OCI-LY3 (cell line): ENCODE results near the gene TULP3.

Experiments used
- EZH2phosphoT487 ChIP-seq: fragments of 200-600 bp; shearing (Covaris generic); IDR thresholded peaks from 2 replicates; pipeline ENCODE4 v1.6.1; 2018; ENCODE audit warnings: antibody characterized with exemption, mixed run types, low read depth
- TF ChIP-seq, protein P1 (sequence below): fragments of 200-600, 300-600 bp; sonication (generic); IDR thresholded peaks from 2 replicates; pipeline ENCODE4 v1.5.1; 2014; ENCODE audit warnings: antibody characterized with exemption, low read length, low read depth

DNA sequence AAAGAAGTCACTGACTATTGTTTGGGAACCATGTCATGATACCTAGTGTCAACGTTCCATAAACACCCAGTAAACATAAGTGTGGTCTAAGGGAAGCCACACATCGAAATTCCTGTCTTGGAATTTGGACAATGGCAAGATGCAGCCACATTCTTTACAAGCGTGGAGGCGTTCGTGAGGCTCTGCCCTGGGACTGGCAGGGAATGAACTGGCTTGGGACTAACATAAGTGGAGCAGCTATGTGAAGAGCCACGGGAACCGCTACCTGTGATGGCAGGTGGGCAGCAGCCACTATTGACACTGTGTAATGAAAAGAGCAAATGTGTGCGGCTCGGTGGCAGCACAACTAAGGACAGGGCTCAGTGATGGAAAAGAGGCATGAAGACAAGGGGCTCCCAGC lies 45.9 kb upstream of the TULP3 start:
- TF ChIP-seq, protein P1, sequence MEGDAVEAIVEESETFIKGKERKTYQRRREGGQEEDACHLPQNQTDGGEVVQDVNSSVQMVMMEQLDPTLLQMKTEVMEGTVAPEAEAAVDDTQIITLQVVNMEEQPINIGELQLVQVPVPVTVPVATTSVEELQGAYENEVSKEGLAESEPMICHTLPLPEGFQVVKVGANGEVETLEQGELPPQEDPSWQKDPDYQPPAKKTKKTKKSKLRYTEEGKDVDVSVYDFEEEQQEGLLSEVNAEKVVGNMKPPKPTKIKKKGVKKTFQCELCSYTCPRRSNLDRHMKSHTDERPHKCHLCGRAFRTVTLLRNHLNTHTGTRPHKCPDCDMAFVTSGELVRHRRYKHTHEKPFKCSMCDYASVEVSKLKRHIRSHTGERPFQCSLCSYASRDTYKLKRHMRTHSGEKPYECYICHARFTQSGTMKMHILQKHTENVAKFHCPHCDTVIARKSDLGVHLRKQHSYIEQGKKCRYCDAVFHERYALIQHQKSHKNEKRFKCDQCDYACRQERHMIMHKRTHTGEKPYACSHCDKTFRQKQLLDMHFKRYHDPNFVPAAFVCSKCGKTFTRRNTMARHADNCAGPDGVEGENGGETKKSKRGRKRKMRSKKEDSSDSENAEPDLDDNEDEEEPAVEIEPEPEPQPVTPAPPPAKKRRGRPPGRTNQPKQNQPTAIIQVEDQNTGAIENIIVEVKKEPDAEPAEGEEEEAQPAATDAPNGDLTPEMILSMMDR, result no peak
- TF ChIP-seq EZH2phosphoT487, result no peak
